B cell (primary cell): Measurements from ENCODE around the gene STRBP. TPM values are rescaled to one million over a fixed set of nuclear protein-coding genes. Genes with fewer than 3 reads are reported as not detected.

Experiments
- ATAC-seq: fragments of 200-7000 bp; cut with Tn5 transposase; one replicate; pipeline ENCODE4 v1.10.0; 2021; ENCODE audit warnings: low read depth, mild to moderate bottlenecking, moderate number of reproducible peaks, moderate library complexity
- CTCF ChIA-PET: fragments of 350-600 bp; sonication (Branson Sonifier 250); formaldehyde crosslinking; loops from one replicate; lab custom pipeline; 2021; ENCODE audit warnings: antibody characterized with exemption, inconsistent platforms; lab: Charles Lee
- POLR2A ChIA-PET: fragments of 350-600 bp; sonication (Branson Sonifier 250); formaldehyde crosslinking; loops from one replicate; lab custom pipeline; 2021; ENCODE audit warnings: antibody characterized with exemption; lab: Charles Lee
- DNase-seq: peaks from one replicate; pipeline ENCODE4 v3.0.0; 2013
- H2AFZ ChIP-seq: 2 replicates; pipeline ENCODE4 v1.6.1; 2012; ENCODE audit warnings: mild to moderate bottlenecking, low read depth, low read length; ENCODE audit not compliant: insufficient read depth, poor library complexity, severe bottlenecking
- H3K27ac ChIP-seq, 2 donors: 1 replicate in 1 of 2; 2 replicates in 1 of 2; pipeline ENCODE4 v1.5.1; 2012 to 2013; ENCODE audit warnings: low read length in 2 of 2, mild to moderate bottlenecking in 2 of 2, moderate library complexity in 1 of 2
- H3K27me3 ChIP-seq, 4 experiments: fragments of 200-600 bp in 1 of 4; sonication (generic) in 1 of 4; replicated peaks in 1 of 4; 1 replicate in 2 of 4; 2 replicates in 2 of 4; pipeline versions ENCODE4 v1.6.1 to v1.7.0; 2013 to 2016; ENCODE audit warnings: low read length in 3 of 4, mild to moderate bottlenecking in 2 of 4, mixed read lengths in 1 of 4, moderate library complexity in 1 of 4; ENCODE audit not compliant: insufficient read depth in 4 of 4, control insufficient read depth in 3 of 4; ENCODE audit errors: control extremely low read depth in 1 of 4
- H3K36me3 ChIP-seq, 2 experiments: replicated peaks in 1 of 2; 1 replicate in 1 of 2; 2 replicates in 1 of 2; pipeline versions ENCODE4 v1.6.1 to v1.7.1; 2013; ENCODE audit warnings: low read length in 1 of 2; ENCODE audit not compliant: insufficient read depth in 2 of 2, control insufficient read depth in 1 of 2; ENCODE audit errors: control extremely low read depth in 1 of 2, extremely low read depth in 1 of 2
- H3K4me1 ChIP-seq, 2 donors: fragments of 200-600 bp in 1 of 2; sonication (generic) in 1 of 2; 1 replicate in 1 of 2; 2 replicates in 1 of 2; pipeline versions ENCODE4 v1.5.1 to v1.6.1; 2013 to 2017; ENCODE audit warnings: low read length in 2 of 2; ENCODE audit not compliant: control insufficient read depth in 2 of 2, insufficient read depth in 2 of 2
- H3K4me2 ChIP-seq: replicated peaks from 2 replicates; pipeline ENCODE3; 2012; ENCODE audit warnings: mild to moderate bottlenecking, low read depth, low read length; ENCODE audit not compliant: poor library complexity, severe bottlenecking
- H3K4me3 ChIP-seq, 5 experiments: fragments of 200-600 bp in 1 of 5; sonication (generic) in 1 of 5; 1 replicate in 3 of 5; 2 replicates in 2 of 5; pipeline versions ENCODE4 v1.5.1 to v1.7.0; 2011 to 2016; ENCODE audit warnings: low read length in 4 of 5, mild to moderate bottlenecking in 4 of 5, low read depth in 2 of 5, control low read depth in 1 of 5, moderate library complexity in 1 of 5; ENCODE audit not compliant: insufficient read depth in 1 of 5; ENCODE audit errors: control extremely low read depth in 1 of 5, extremely low read depth in 1 of 5
- H3K79me2 ChIP-seq: fragments of 200-600 bp; sonication (generic); one replicate; pipeline ENCODE4 v1.6.0; 2016; ENCODE audit warnings: low read length; ENCODE audit not compliant: control insufficient read depth, insufficient read depth
- H3K9ac ChIP-seq: fragments of 200-600 bp; sonication (generic); 2 replicates; pipeline ENCODE4 v1.6.1; 2017; ENCODE audit warnings: mild to moderate bottlenecking, low read length, moderate library complexity
- H3K9me3 ChIP-seq, 3 donors: one replicate each; pipeline versions ENCODE4 v1.6.1 to v1.7.1; 2013; ENCODE audit warnings: low read length in 2 of 3; ENCODE audit not compliant: control insufficient read depth in 2 of 3, insufficient read depth in 1 of 3; ENCODE audit errors: control extremely low read depth in 1 of 3
- H4K20me1 ChIP-seq: 2 replicates; pipeline ENCODE4 v1.6.0; 2012; ENCODE audit warnings: mild to moderate bottlenecking, low read length; ENCODE audit not compliant: insufficient read depth, control insufficient read depth, poor library complexity, severe bottlenecking
- H3K27ac Mint-ChIP-seq: one replicate; pipeline ENCODE4 v1.8.0; 2021; ENCODE audit warnings: mixed read lengths
- H3K27me3 Mint-ChIP-seq: one replicate; pipeline ENCODE4 v1.8.0; 2021; ENCODE audit warnings: mixed read lengths
- H3K4me1 Mint-ChIP-seq: one replicate; pipeline ENCODE4 v1.8.0; 2021; ENCODE audit warnings: mixed read lengths
- H3K4me3 Mint-ChIP-seq: one replicate; pipeline ENCODE4 v1.8.0; 2021; ENCODE audit warnings: mixed read lengths
- H3K9me3 Mint-ChIP-seq: one replicate; pipeline ENCODE4 v1.8.0; 2022; ENCODE audit warnings: mixed read lengths; ENCODE audit not compliant: insufficient read depth
- EZH2 ChIP-seq: IDR thresholded peaks from 2 replicates; pipeline ENCODE4 v1.6.1; 2012; ENCODE audit warnings: borderline replicate concordance, low read depth, mild to moderate bottlenecking, moderate library complexity, low read length; ENCODE audit not compliant: insufficient read depth, poor library complexity, severe bottlenecking
- WGBS: methylation state at CpG from one replicate; pipeline ENCODE4 v1.1.5; 2013; ENCODE audit warnings: missing lambda C conversion rate; ENCODE audit not compliant: insufficient coverage; 5-methylcytosine and 5-hydroxymethylcytosine counted together
- intact Hi-C: fragments of 100-400 bp; cut with micrococcal nuclease; formaldehyde crosslinking; loops from one replicate; pipeline ENCODE4 v1.10.0; 2022
- polyA plus RNA-seq: library from polyadenylated mRNA; depleted of rRNA; stranded (reverse); fragments of >200 nt; gene quantifications from 2 replicates; pipeline ENCODE4 v1.2.3, GENCODE V29; 2012
- total RNA-seq, 2 donors: library from RNA; stranded (reverse); fragments of 120-200 nt in 1 of 2; gene quantifications; 1 replicate in 1 of 2; 2 replicates in 1 of 2; pipeline versions ENCODE4 v1.2.3 to v1.2.4, GENCODE V29; 2013 to 2022
- TF ChIP-seq, protein P1 (sequence below): fragments of 200-600 bp; IDR thresholded peaks from one replicate; pipeline ENCODE4 v1.8.0; 2022; ENCODE audit warnings: antibody characterized with exemption, mild to moderate bottlenecking

Gene STRBP
- total and polyA plus RNA-seq, 2 donors (not counting 1 experiment from before 2014, with no cell fraction given) = 39.1 to 189 TPM

DNA sequence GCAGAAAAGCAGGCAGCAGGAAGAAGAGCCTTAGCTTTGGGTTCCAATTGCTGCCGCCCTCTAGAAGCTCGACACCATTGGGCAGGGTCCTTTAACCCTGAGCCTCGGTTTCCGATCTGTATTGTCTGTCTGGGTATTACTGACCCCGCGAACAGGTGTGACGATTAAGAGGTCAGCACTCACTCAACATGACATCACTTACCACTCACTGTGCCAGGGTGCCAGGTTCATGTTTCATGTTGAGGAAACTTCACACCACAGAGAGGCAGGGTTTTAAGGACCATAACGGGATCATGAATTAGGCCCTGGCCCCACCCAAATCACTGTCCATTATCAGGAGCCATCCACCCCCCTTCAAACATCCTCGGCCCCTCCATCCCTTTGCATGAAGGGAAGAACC lies 159.4 kb downstream of the STRBP start:
- no peak for DNase-seq
- Histone ChIP-seq H3K36me3 (peaks cover 3 to 79% of the 10 kb centered on the region in 2 experiments), H3K27me3 (no peaks in the 10 kb centered on the region), H3K4me3 (no peak overlapping the region), H3K79me2 (no peaks in the 10 kb centered on the region), H3K9me3 (no peaks in the 10 kb centered on the region), H3K27ac (no peak overlapping the region), H4K20me1 (no peaks in the 10 kb centered on the region), H2AFZ (no peak overlapping the region), H3K9ac (no peak overlapping the region), H3K4me1 (peaks cover 0 to 9% of the 10 kb centered on the region in 2 donors), H3K4me2 (no peak overlapping the region)
- Mint-ChIP-seq H3K27me3 (no peaks in the 10 kb centered on the region), H3K9me3 (no peaks in the 10 kb centered on the region), H3K27ac (peak overlapping the region; percentile 41), H3K4me3 (no peak overlapping the region), H3K4me1 (peaks cover 7% of the 10 kb centered on the region)
- POLR2A ChIA-PET = no interaction called here
- no peak for ATAC-seq
- TF ChIP-seq, protein P1, sequence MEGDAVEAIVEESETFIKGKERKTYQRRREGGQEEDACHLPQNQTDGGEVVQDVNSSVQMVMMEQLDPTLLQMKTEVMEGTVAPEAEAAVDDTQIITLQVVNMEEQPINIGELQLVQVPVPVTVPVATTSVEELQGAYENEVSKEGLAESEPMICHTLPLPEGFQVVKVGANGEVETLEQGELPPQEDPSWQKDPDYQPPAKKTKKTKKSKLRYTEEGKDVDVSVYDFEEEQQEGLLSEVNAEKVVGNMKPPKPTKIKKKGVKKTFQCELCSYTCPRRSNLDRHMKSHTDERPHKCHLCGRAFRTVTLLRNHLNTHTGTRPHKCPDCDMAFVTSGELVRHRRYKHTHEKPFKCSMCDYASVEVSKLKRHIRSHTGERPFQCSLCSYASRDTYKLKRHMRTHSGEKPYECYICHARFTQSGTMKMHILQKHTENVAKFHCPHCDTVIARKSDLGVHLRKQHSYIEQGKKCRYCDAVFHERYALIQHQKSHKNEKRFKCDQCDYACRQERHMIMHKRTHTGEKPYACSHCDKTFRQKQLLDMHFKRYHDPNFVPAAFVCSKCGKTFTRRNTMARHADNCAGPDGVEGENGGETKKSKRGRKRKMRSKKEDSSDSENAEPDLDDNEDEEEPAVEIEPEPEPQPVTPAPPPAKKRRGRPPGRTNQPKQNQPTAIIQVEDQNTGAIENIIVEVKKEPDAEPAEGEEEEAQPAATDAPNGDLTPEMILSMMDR = no peak
- TF ChIP-seq EZH2 = no peak
- intact Hi-C loops = no loop called here
- 98% methylated on average over 9 of the region's 9 CpGs for WGBS
- CTCF ChIA-PET = interaction anchor here (0.9 kb wide), 1 partner anchor 63 kb away, joined by 3 read pairs; no protein-coding TSS in a partner anchor

DNA sequence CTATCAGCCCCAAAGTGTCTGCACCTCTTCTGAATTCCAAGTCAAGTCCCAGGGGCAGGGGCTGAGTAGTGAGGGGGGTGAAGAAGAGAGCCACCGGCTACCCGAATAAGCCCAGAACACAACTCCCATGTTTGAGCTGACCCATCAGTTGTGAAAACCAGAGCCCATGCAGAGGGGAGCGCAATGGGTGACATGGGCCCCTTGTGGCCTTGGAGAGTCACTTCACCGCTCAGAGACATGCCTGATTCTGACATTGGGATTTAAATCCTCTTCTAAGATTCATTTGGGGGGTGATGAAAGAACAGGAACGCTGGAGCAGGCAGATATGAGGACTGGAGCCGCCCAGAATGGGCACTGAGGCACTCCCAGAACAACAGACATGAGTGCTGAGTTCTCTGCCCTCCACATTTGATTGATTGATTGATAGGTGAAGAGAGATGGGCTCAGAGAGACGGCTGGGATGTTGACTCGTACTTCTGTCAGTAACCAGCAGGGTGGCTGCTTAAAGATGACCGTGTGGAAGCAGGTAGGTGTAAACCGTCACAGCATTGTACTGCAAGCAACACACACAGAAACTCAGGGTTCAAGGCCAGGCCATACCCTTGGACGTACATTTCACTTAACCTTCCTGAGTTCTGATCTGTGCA lies 160.6 kb downstream of the STRBP start:
- POLR2A ChIA-PET = no interaction called here
- CTCF ChIA-PET = no interaction called here
- H3K4me2 ChIP-seq = no peak overlapping the region
- ATAC-seq (no peak), DNase-seq (no peak)
- H3K27me3 Mint-ChIP-seq = no peaks in the 10 kb centered on the region
- no peaks in the 10 kb centered on the region for H3K9me3 Mint-ChIP-seq
- no peak overlapping the region for H3K27ac ChIP-seq
- H3K4me3 ChIP-seq = no peak overlapping the region
- H4K20me1 ChIP-seq = no peaks in the 10 kb centered on the region
- TF ChIP-seq, protein P1 = no peak
- TF ChIP-seq EZH2 = no peak
- H3K27me3 ChIP-seq = no peaks in the 10 kb centered on the region
- H3K4me3 Mint-ChIP-seq = no peak overlapping the region
- H3K4me1 Mint-ChIP-seq = peaks cover 7% of the 10 kb centered on the region
- H3K27ac Mint-ChIP-seq = peak overlapping the region; percentile 70
- peaks cover 5 to 75% of the 10 kb centered on the region in 2 experiments for H3K36me3 ChIP-seq
- no peaks in the 10 kb centered on the region for H3K9me3 ChIP-seq
- no peaks in the 10 kb centered on the region for H3K79me2 ChIP-seq
- WGBS = 74% methylated on average over 4 of the region's 11 CpGs
- no peak overlapping the region for H3K9ac ChIP-seq
- H2AFZ ChIP-seq = no peak overlapping the region
- intact Hi-C loops = no loop called here
- H3K4me1 ChIP-seq = peaks cover 0 to 9% of the 10 kb centered on the region in 2 donors
